ENCODE results near the gene DPYSL4. TPM values are rescaled to one million over a fixed set of nuclear protein-coding genes. Genes with fewer than 3 reads are reported as not detected.

Gene DPYSL4
- 10 to 100 TPM in 1 of 2 donors, 1 to 10 TPM in 1; 9.0 to 10.3 TPM for total RNA-seq

DNA sequence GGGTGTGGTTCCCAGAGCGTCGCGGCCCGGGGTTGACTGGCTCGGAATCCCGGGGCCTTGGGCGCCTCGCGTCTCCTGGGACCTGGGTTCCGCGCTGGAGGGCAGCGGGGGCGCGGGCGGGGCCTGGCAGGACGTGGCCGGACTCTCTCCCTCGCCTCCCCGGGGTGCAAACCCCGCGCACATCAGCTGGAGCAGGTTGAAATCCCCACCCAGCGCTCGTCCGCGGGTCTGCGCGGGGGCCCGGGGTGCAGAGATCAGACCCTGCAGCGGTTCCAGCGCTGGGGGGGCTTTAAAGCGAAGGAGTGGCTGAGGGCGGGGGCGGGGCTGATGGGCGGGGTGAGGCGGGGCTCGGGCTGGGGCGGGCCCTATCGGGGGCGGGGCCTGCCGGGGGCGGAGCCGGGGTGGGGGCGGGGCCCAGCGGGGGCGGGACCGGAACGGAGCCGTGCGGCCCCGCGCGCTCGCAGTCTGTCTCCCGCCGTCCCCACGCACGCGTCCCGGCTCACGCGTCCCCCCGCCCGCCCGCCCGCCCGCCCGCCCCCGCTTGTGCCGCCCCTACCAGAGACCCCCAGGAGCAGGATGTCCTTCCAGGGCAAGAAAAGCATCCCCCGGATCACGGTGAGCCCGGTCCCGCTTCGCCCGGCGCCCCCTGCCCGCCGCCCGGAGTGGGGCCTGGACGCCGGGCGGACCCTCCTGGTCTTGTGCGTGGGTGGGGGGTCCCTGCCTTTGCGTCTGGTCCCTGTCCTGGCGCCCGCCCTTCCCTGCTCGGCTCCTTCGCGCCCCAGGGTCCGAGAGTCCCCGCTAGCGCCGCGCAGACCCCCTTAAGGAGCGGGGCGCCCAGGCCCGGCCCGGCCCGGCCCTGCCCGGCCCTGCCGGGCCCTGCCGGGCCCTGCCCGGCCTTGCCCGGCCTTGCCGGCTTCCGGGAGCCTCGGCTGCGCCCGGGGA is at the start of gene DPYSL4:
Gene DPYSL4 (plus strand): TSS at position 461 of the 942 bp plus-strand sequence. CDS start 116 bp downstream, at position 577.

Other genes starting within 250 kb of the DPYSL4 start
- 10 to 100 TPM; 46.0 to 54.7 TPM for gene BNIP3, start 205.0 kb upstream of the DPYSL4 start, total RNA-seq
- under 1 TPM; 0.33 to 0.34 TPM for gene JAKMIP3, start 121.0 kb upstream of the DPYSL4 start, total RNA-seq
- gene STK32C, start 121.0 kb downstream of the DPYSL4 start, total RNA-seq: 10 to 100 TPM; 11.0 to 14.3 TPM
- gene LRRC27, start 145.2 kb downstream of the DPYSL4 start, total RNA-seq: 1 to 10 TPM; 10.0 TPM
- gene PWWP2B, start 210.3 kb downstream of the DPYSL4 start, total RNA-seq: 10 to 100 TPM; 19.6 to 23.0 TPM

Data from melanocyte of skin (primary cell).